ENCODE data around the gene SLC27A2.

Gene SLC27A2

GRCh38 chr15:50244959-50245624 lies 63.1 kb downstream of the SLC27A2 start:
- DNase-seq: no peak

GRCh38 chr15:50246631-50247030 lies 64.6 kb downstream of the SLC27A2 start:
- DNase-seq: no peak

DNA sequence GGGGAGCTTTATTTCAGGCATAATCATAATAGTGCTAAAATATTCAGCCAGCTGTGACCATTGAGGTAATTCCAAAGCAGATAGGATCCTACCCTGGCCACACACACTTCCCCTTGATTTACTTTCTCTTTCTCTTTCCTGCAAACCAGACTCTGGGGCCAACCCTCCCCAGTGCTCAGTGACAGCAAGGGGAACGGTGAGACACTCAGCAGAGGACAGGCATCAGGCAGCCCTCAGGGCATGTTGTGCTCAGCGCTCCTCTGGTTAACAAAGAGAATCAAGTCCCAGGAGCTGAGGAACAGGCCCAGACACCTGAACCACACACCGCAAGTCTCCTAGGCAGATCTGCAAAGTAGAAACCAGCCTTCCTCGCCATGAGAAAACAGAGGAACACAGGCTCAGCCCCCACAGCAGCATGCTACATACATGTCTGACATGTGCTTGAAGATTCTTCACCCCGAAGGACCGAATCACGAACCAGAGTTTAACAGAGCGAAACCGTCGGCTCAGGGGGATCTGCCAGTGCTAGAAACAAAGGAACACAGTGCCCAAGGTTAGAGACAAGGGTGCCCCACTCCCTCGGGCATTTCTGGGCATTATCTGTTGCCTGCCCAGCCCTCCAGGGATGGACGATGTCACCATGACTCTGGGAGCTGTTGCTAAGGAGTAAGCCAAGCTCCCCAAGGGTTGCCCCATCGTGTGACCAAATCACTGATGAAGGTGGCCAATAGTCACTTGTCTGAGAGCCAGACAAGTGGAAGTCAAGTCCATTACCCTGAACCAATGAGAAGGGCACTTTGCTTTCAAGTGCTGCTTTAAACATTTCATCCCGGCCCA lies 66.0 kb downstream of the SLC27A2 start:
- no peak for DNase-seq

DNA sequence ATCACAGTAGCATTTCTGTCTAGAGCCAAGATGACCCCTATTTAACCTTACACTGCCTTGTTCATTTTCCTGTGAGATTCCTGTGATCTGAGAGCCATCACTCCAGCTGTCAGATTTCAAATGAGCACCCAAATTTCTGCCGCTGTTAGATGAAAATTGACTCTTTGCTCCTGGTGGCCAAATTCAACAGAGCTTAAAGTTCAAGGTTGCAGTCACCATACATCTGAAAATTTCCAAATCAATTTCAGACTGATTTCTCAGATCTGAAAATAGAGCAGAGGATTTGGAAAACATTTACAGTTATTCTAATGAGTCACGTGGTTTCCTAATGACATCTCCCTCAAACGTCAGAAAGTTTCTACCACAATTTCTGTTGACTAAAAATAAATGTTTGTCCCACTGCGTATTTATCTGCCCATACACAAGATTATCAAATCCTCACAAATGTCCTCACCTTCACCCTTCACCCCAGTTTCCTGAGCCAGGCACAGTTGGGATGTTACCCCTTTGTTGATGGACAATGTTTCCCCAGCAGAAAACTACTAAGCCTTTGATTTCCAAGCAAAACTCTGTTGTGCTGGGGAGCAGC lies 67.1 kb downstream of the SLC27A2 start:
- no peak for DNase-seq

DNA sequence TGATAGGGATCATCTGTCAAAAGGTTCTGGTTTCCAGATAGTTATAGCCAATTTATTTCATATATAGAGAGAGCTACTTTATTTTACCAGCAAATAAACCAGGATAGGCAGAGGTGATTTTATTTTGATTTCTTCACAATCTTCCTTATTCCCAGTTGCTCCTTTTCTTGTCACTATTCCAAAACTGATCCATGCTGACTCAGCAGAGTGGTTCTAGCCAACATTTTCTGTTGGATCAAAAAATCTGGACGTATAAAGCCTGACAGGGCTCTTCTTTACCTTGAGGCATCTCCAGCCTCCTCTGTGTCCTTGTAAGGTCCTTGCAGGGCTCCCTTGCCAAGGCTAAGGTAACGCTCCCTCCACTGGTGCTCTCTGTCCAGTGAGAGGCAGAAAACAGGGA lies 67.7 kb downstream of the SLC27A2 start:
- no peak for DNase-seq

GRCh38 chr15:50250760-50251394 lies 68.9 kb downstream of the SLC27A2 start:
- no peak for DNase-seq

GRCh38 chr15:50251638-50252182 lies 69.7 kb downstream of the SLC27A2 start:
- no peak for DNase-seq

GRCh38 chr15:50252556-50252955 lies 70.6 kb downstream of the SLC27A2 start:
- no peak for DNase-seq

- no peak for DNase-seq
These were observed 74.4 kb downstream of the SLC27A2 start for GRCh38 chr15:50256188-50257041.

DNA sequence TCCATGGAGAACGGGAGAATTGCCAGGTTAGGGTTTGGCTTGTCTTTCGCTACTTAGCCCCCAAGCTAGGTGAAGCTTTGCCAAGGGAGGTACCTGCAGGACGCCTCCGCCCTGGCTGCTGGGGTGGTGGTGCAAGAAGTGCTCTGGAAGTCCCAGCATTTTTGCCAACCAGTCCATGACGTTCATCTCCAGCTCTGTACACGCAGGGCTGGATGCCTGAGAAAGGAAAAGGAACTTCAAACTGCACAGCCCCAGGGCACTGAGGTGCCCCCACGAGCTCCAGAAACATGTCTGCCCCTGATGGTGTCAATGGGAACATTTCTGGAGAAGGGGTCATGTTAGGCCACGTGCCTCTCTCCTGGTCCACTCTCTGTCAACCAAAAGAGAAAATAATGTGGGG lies 75.3 kb downstream of the SLC27A2 start:
- no peak for DNase-seq

- no peak for DNase-seq
These were observed 75.9 kb downstream of the SLC27A2 start for GRCh38 chr15:50257924-50258323.

DNA sequence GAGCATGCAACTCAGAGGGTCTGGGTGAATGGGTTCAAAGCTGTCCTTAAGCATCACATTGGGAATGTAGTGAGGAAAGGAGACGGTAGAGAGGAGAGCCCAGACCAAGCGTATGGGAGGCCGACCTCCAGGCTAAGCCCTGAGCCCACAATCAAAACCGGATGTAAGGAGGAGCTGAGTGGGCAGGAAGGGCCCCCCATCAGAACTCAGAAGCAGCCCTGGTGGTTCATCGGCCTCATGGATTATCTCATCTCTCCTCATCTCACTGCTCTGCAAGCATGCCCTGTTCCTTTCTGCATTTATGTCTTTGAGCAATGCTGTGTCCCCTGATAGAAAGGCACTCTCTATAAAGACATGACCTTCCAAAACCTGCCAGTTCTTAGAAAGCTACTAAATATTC lies 77.3 kb downstream of the SLC27A2 start:
- no peak for DNase-seq

DNA sequence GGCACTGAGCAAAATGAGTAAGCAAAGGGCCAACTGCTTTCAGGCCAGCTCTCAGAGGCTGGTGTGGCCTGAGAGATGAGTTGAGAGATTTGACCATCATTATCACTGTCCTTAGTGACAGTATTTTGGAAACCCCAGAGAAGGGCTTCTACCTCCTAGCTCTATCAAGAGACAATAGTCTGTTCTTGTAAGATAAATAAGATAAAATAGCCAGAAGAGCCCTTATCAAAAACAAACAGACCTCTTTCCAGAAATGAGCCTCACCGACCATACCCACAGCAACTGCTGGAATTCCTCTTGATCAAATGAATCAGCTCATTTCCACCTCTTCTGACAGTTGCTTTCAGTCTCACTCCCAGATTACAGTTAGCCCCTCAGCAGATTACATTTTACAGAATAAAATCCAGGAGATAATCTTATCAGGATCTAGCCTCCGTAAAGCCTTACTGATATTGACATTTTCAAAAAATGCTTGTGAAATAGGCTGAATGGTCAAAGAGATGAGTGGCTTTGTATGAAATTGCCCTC lies 79.0 kb downstream of the SLC27A2 start:
- no peak for DNase-seq

DNA sequence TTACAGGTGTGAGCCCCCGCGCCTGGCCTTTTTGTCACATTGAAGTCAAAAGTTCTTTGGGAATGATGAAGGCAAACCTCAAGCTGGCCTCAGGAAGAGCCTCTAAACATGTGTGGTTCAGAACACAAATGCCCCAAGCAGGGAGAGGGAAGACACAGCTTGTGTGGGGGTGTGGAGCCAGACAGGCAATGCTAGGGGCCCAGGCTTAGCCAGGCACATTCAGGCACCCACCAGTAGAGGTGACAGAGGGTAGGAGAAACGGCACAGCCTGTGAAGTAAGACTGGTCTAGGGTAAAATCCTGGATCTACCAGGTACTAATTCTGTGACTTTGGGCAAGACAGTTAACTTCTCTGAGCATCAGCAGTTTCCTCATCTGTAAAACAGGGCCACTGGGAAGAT lies 80.0 kb downstream of the SLC27A2 start:
- no peak for DNase-seq

GRCh38 chr15:50262533-50262932 lies 80.5 kb downstream of the SLC27A2 start:
- no peak for DNase-seq

- DNase-seq: no peak
These were observed 83.6 kb downstream of the SLC27A2 start, which contains the start of gene HDC for GRCh38 chr15:50265620-50266019. Gene HDC, minus strand, starts transcription at chr15:50265726. Its CDS starts 103 bp downstream, at chr15:50265623.

DNA sequence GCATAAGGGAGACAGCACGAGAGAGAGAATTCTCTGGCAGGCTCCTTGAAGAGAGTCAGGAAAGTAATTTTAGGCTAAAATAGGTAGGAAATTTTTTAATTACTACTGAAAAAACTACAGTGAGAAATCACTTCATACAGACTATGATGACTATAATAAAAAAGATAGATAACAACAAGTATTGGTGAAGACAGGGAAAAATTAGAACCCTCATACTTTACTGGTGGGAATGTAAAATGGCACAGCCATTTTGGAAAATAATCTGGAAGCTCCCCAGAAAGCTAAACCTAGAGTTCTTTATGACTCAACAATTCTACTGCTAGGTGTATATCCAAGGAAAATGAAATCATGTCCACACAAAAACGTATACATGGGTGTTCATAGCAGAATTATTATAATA lies 85.6 kb downstream of the SLC27A2 start:
- no peak for DNase-seq

GRCh38 chr15:50275091-50275490 lies 93.1 kb downstream of the SLC27A2 start:
- DNase-seq: no peak

- no peak for DNase-seq
These were observed 93.9 kb downstream of the SLC27A2 start for GRCh38 chr15:50275908-50276307.

DNA sequence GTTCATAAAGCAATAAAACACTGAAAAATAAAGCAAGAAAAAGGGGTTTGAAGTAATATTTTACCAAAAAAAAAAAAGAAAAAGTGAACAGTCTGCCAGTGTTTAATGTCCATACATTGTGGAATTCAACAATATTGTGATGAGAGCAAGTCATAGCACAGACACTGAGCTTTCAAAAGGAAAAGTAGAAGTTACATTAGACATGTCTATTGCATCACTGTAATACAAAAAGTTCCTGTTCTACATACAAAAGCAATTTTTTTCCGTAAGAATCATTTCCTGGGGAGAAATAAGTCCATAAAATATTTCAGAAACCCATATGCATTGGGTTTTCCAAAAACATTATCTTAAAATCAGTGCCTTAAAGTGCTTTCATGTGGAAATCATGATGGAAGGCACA lies 95.4 kb downstream of the SLC27A2 start:
- DNase-seq: no peak

DNA sequence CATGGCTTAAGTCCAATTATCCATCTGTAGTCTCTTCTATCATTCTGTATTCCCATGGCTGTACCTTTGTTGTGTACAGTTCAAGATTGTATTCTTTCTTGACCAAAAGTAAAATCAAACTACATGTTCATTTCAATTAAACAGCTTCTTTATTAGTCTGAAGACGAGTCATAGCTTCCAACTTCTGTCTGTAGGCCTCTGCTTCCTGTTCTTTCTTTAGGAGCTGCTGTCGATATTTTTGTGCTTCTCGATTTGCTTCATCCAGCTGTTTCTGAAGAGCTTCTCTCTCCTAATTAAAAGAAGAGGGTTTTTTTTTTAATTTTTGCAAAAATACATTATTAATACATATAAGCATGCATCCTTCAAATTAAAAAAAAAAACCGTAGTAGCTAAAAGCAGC lies 96.5 kb downstream of the SLC27A2 start:
- no peak for DNase-seq

DNA sequence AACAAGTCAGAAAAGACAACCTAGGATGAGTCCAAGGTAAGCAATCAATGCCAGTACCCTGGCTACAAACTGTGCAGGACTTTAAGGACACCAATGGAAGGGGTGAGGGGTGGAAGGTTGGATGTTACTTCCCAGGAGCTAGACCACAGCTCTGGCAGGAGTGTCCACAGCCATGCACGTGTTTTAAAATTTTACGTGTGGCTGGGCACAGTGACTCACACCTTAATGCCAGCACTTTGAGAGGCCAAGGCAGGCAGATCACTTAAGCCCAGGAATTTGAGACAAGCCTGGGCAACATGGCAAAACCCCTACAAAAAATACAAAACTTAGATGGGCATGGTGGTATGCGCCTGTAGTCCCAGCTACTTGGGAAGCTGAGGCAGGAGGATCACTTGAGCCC lies 98.3 kb downstream of the SLC27A2 start:
- DNase-seq: no peak
